Melanocyte of skin (primary cell): ENCODE data around the gene SERPINA1. TPM values are rescaled to one million over a fixed set of nuclear protein-coding genes. Genes with fewer than 3 reads are reported as not detected.

Experiments
- total RNA-seq, 2 donors: library from RNA; depleted of rRNA; stranded (reverse); fragments of >200 nt; gene quantifications; 2 replicates each; pipeline ENCODE4 v1.2.3, GENCODE V29; 2012

Gene SERPINA1
- total RNA-seq: under 1 TPM; 0.33 to 0.34 TPM

GRCh38 chr14:94388384-94389103 is at the start of gene SERPINA1:
Gene SERPINA1 (minus strand): TSS chr14:94388602. CDS start chr14:94383237, 5,365 bp downstream.

GRCh38 chr14:94366146-94366915 is 22.1 kb downstream of the SERPINA1 start, which contains the start of gene SERPINA2:
Gene SERPINA2 (minus strand): TSS chr14:94366698.

Other genes with a start within 250 kb of the SERPINA1 start
- gene PPP4R4, start 214.3 kb downstream of the SERPINA1 start, total RNA-seq: under 1 TPM in 1 of 2 donors, not detected in 1; 0.34 TPM
- gene SERPINA10, start 95.3 kb downstream of the SERPINA1 start, total RNA-seq: not detected
- not detected for gene SERPINA6, start 65.3 kb downstream of the SERPINA1 start, total RNA-seq
- not detected for gene SERPINA2, start 21.9 kb downstream of the SERPINA1 start, total RNA-seq
- not detected for gene SERPINA11, start 64.2 kb upstream of the SERPINA1 start, total RNA-seq
- gene SERPINA9, start 87.6 kb upstream of the SERPINA1 start, total RNA-seq: not detected
- gene SERPINA12, start 120.9 kb upstream of the SERPINA1 start, total RNA-seq: not detected
- not detected for gene SERPINA4, start 172.8 kb upstream of the SERPINA1 start, total RNA-seq
- gene SERPINA5, start 192.8 kb upstream of the SERPINA1 start, total RNA-seq: under 1 TPM in 1 of 2 donors, not detected in 1; 0.33 TPM
- gene SERPINA3, start 223.8 kb upstream of the SERPINA1 start, total RNA-seq: 1 to 10 TPM in 1 of 2 donors, under 1 TPM in 1; 0.67 to 1.7 TPM